Left lobe of liver (tissue), 2 donors: ENCODE measurements around the gene TRA2B. TPM values are rescaled to one million over a fixed set of nuclear protein-coding genes. Genes with fewer than 3 reads are reported as not detected.
A peak's percentile ranks its signal among the peaks of the same experiment; 100 is the strongest.

Source experiments
- ATAC-seq: fragments of 200-7000 bp; cut with Tn5 transposase; one replicate; pipeline ENCODE4 v1.9.1; 2020; ENCODE audit warnings: mild to moderate bottlenecking, moderate library complexity
- DNase-seq: peaks from one replicate; pipeline ENCODE4 v3.0.0-alpha.2; 2020; ENCODE audit warnings: low spot score
- total RNA-seq: library from RNA; stranded (reverse); gene quantifications from one replicate; pipeline ENCODE4 v1.2.1, GENCODE V29; 2021
- donor health status: DM: no; HTN: no; CAD: no; lungs with moderate emphysema.
- donor health status: DM: no; HTN: yes; CAD: no.

The TRA2B gene
- total RNA-seq, 1 donor from 2014 or later = 40.4 TPM

DNA sequence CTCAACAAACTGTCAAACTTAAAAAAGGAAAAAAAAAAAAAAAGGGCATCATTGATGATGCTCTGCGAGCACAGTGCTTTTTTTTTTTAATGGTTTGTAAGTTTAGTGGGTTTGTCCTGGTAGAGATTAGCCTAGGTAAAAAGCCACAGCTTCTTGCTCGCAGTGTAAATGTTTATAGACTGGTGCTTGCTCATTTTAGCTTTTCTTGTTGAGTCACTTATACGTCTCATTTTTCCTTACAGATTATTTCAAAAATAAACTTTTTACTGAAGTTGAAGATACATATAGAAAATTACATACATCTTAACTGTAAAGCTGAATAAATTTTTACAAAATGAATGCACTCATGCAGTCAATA lies 16.5 kb upstream of the TRA2B start:
- ATAC-seq (no peak), DNase-seq (no peak)

DNA sequence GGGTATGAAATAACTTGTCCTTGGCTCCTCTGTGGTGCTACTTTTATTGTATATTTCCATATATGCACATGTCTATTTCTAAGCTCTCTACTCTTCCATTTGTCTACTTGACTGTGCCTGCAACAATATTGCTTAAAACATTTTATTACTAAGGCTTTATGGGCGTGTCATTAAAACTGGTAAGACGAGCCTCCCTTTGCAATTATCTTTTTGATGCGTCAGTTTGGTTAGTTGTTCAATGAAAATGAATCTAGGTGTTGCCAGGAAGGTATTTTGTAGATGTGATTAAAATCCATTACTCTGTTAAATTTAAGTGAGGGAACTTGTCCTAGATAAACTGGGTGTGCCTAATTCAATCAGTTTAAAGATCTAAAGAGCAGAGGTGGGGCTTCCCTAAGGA lies 12.9 kb upstream of the TRA2B start:
- ATAC-seq (no peak), DNase-seq (no peak)

DNA sequence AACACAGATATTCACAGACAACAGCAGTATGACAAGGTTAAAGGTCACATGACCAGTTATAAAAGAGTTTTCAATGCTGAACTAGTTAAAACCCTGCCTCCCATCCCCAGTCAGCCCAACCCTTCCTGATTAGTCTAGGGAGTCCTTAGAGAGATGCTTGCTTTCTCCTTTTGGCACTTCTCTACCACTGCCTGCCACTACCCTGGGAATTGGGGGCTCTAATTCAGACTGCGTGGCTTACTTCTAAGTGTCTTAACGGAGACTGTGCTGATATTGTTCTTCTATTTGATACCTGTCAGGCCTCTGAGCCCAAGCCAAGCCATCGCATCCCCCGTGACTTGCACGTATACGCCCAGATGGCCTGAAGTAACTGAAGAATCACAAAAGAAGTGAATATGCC lies 11.7 kb upstream of the TRA2B start:
- DNase-seq (no peak), ATAC-seq (no peak)

DNA sequence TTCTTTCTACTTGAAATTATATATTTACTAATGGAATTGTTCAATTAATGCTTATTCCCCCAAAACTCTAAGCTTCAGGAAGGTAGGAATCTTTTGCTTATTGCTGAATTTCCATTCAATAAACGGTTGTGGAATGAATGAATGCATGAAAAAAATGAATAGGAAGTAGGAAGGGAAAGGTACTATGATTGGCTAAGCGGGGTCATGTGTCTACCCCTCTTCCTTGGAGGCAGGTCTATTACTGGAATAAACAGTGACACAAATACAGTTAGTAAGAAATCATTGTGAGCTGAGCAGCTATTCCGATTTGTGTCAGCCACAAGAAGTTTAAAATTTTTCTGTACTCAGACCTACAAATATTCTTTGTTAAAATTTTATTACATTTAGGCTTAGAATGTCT lies 10.5 kb upstream of the TRA2B start:
- ATAC-seq = no peak
- no peak for DNase-seq

DNA sequence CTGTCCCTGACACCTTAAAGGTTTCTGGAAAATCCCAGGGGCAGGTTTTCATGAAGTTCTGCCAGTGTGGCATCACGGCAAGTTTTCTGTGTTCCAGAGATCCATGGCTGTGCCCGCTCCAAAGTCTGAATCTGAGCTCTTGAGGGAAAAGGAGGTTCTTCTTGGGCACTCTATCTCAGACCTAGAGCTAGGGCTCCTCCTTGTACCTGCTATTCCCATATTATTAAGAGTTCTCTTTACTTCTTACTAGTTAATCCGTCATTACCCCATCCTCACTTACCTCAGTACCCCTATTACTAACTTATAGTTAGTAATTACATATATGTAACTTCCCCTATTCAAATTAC lies 5.9 kb upstream of the TRA2B start:
- DNase-seq (no peak), ATAC-seq (peak; percentile 6)

DNA sequence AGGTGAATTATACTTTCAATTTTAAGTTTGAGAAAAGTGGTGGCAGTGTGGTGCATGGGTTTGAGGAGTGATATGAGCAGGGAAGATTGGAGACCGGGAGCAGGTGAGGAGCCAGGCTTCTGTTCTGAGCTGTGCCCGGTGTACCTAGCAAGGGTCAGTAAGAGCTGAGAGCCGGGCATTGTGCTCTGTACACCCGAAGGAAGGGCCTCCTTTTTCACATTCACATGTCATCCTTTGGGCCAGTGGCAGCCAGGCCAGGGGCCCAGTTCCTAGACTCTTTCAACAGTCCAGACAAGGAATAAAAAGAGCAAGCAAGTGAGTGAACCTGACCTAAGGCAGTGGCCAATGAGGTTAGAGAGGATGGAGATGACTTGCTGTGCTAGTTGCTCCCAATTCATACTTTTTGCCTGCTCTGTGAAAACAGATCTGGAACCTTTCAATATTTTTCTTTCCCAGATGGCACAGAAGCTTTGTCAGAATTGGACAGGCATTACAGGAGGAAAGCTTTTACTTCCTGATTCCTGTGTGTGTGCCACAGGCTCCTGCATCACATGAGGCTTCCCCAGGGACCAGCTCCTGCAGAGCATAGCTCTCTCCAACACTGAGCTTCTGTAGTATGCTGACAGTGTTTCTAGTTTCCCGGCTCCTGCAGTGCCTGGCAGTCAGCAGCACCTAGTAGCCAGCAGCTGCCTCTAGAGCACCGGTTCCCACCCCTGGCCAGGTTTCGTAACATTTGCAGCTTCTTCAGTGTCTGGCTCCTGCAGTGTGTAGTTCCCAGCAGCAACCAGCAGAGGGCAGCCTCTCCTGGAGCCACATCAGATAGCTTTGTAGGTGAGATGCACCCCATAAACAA lies 5.3 kb upstream of the TRA2B start:
- DNase-seq (peak; percentile 90), ATAC-seq (peak; percentile 100)

DNA sequence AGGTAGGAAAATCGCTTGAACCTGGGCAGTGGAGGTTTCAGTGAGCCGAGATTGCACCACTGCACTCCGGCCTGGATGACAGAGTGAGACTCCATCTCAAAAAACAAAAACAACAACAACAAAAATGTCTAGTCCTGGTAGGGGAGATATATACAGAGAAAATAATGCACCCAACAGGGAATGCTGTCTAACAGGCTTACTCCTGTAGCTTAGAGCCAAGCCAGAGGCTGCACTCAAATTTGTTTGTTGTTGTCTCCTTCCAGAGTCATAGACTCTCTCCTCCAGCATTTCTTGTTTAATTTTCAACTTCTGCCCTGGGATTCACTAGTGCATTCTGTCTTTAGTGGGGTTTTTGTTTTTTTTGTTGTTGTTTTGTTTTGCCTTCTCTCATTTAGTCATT lies 4.6 kb upstream of the TRA2B start:
- no peak for ATAC-seq
- DNase-seq = no peak

DNA sequence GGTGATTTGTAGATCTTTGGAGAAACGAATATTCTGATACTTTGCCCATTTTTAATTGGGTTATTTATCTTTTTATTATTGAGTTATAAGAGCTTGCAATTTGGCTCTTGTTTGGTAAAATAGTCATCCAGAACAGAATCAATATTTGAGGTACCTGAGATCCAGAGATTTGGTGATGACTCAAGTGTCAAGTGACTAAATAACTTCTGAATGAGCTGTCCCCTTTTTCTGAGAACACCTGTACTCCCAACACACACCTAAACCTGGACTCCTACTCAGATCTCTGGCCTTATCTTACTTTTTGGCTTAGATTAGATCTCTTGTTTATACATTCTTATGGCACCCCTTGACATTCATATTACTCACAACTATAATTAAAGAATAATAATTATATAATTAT lies 3.1 kb upstream of the TRA2B start:
- ATAC-seq (no peak), DNase-seq (no peak)

DNA sequence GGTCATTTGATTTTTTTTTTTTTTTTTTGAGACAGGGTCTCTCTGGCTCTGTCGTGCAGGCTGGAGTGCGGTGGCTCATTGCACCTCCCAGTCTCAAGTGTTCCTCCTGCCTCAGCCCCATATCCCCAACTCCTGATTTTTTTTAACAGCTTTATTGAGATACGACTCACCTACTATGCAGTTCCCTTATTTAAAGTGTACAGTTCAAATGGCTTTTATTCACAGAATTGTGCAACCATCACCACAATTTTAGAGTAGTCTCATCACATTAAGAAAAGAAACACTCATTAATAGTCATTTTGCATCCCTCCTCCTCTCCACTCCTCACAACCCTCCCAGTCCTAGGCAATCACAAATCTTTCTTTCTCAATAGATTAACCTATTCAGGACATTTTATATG lies 1.9 kb upstream of the TRA2B start:
- ATAC-seq (no peak), DNase-seq (no peak)

DNA sequence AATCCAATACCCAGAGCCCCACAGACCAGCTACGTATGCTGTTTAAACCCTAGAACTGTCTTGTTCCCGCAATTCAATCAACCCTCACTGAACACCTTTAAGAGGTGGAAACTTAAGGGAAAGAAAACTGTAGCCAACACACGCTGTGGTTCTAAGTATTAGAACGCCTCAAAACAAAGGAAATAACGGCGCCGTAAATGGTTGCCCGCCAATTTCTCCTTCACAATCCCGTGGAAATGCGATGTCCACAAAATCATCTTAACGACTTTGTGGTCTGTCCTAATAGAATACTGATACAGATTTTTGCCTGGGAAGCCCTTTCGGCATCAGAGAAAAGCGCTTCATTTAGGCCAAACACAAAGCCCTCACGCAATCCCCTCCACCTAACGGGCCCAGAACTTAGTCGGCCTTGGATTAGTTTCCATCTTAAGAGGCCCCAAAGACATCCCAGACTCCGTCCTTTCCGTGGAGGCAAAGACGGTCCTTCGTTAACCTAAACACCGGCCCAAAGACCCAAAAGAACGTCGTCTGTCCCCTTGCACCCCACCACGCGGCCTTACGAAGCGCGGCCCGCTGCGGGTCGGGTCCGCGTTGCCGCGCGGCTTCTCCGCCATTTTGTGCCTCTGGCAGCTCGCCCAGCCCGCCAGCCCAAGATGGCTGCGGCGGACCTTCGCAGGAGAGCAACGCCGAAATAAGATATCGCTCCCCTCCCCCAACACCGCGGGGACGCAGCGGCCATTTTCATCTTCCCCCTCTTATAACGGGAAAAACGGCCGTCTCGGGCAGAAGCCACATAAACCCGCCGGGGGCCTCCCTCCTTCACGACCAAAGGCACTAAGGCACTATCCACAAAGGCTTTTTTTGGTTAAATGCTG lies 763 bp downstream of the TRA2B start:
- ATAC-seq (peak; percentile 74), DNase-seq (peak; percentile 87)

DNA sequence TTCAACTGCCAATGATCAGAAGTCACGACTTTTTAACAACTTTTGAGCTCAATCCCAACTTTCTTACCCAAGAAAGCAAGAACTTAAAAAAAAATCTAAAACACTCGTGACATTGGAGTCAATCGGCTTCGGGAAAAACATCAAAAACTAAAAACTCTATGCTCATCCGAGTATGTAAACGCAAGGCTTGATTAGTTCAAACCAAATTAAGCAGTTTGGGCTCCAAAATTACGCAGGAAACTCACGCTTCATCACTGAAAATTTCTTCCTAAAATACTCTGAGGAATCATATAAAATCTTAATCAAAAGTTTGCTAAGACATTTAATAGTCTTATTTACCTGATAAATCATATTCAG lies 1.6 kb downstream of the TRA2B start:
- no peak for DNase-seq
- ATAC-seq = no peak

DNA sequence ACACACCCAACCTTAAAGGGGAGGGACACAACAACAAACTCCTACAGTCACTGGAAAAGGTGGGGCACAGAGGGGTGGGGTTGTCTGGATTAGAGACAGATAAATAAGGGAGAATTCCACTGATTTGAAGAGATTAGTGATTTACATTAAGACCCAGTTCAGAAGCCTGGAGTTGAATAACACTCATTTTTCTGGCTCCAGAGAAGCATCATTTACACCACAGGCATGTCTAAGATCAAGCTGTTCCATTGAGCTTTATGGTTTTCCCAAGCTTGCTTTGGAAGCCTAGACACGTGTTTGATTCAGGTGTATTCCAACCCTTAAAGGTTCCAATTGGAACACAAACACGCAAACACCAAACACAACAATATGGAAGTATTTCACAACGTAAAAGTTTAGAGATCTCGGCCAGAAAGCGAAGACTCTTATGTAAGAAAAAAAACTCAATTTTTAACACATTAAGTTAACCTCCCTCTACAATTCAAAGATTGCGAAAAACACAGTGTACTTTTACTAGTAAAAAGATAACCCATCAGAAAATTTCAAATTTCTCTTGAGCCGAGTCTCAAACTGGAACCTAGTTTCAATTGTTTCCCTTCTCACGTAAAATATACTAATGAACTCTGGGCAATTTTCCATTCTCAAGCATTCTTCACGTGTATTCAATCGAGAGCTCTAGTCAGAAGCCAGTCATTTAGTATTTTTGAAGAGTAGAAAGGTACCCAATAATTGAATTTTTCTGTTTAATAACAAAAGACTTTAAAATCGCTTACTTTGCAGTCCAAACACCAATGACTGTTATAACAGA lies 2.1 kb downstream of the TRA2B start:
- ATAC-seq (no peak), DNase-seq (no peak)

DNA sequence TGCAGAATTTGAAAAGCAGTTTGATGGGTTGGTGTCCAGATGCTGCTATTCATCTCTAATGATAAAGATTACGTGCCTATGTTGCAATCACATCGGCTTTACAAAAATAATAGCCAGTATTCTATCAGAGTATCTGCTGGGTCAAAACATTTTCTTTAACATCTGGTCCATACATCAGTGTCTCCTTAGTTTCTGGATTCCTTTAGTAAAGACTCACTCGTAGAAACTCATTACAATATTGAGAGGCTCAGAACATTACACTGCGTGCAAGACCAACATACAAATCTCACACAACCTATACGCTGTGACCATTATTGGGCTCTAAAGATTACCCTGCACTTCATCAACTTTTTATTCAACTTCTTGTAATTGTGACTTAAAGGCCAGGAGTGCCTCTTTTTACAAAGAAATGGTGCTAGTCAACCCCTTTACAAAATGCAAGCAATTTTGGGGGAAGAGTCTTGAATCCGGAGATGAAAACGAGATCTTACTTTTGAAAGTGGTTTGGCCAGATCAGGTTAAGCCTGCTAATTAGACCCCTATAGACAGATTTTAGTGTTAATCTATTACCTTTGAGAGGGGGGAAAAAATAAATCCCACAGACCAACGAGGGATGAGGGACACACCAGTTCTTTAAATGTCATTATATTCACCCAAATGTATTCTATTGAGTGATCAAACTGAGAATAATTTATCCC lies 2.9 kb downstream of the TRA2B start:
- ATAC-seq (no peak), DNase-seq (no peak)

DNA sequence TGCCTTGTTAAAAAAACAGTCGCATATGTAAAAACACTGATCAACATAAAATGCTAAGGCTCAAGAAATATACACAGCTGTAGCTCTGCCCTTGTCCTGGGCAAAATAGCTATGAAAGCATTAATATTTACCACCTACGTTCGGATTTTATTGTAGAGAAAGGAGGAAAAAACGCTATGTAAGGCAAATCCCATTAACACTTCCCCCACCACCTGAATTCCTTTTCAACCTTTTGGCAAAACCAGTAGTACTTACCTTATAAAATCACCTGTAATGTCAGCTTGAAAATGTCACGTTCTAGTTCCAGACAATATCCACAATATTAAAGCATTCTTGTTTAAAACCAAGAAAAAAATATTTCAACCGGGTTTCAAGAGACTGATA lies 3.6 kb downstream of the TRA2B start:
- ATAC-seq = no peak
- no peak for DNase-seq

DNA sequence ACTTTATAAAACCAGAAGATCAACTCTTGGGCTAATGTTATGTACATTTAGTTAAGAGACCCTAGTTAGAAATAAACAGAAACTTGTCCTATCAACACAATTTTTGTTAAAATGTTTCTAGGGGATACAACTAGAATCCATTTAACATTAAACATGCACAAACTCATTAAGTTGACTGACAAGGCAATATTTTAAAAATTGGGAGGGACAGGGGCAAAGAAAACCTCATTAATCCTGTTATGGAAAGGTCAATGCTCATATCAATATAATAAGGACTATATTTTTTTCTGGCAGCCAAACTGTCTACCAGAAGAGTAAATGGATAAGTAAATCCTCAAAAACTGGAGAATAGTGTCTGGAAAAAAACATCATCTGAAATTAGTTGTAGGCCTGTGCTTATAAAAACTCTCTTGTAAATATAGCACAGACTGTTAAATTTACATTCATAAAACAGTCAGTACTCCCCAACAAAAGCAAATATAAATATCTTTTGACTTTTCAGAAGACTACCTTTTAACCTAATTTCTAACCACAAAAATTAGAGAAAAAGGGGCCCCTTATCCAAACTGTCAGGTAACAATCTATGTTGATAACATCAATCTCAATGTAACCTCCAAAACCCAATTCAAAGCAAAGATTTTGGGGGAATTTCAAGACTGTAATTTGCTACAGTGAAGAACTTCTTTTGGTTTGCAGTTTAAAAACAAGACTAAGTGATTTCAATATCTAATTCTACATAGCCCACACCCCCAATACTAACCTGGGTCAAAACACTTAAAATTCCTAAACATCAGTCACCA lies 4.2 kb downstream of the TRA2B start:
- DNase-seq (no peak), ATAC-seq (no peak)

DNA sequence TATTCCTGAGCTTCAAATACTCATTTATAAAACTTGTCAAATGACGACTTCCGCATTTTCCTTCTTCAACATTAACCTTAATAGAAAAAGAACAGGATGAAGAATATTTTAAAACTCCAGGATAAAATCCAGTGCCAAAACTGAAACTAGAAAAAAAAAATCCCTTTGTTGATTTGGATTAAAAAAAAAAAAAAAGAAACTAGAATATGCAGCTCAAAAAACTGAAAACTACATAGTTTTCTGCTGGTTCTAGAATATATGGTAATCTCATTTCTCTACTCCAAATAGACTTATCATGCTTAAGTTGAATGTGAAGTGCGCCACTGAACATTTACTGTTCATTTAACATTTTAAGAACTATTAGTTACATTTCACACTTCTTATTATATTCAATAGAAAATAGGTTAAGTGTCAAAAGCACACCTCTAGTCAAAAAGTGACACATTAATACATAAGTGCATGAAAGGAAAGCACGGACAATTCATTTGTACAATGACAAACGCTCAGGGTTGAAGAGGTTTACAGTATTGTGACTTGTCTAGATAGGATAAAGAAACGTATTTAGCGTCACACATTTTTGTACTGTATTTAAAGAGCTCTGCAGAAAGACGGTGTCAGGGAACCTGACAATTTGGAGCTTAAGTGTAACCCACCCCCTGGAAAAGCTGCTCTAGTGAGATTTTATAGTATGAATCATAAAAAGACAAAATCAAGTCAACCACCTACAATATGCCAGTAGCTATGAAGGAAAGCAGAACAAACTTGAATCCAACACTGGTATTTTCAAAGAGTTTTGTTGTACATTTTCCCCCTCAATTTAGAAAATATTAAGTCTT lies 5.8 kb downstream of the TRA2B start:
- no peak for DNase-seq
- no peak for ATAC-seq

DNA sequence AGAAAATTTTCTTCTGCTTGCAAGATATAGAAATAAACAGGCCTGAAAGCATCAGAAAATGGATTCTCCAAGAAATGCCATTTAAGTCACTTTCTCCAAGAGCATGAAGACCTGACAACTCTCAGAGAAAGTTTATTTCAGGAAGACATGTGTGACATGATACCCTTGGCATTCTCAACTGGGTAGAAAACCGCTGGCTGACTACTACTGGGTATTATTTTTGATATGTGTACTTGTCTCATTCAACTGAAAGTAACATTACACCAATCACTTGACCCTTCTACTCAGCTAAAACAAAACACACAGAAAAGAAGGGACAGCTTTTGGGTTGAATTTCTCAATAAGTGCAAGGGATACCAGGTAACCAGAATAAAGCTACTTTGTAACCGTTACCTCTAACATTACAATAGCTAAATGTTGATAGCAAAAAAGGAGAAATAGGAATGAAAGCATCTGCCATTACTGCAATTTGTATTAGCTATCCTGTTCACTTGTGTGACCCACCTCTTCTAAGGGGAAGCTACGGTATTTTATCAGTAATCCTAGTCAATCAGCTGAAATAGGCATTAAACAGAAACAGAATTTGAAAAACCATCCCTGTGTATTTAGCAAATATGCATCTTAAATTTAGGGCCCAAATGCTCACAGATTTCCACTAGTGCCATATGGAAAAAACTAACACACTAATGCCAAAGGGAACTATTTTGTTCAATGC lies 7.3 kb downstream of the TRA2B start:
- DNase-seq (no peak), ATAC-seq (no peak)
